HL-60/S4 (cell line): ENCODE results near the gene CD81.

Source experiments
- in situ Hi-C: fragments of 300-500 bp; cut with MboI; formaldehyde crosslinking; loops from 2 replicates; pipeline ENCODE4 v1.14.3; 2022; ENCODE audit warnings: low sequenced_read_pairs

The CD81 gene

GRCh38 chr11:2400762-2401435 lies 23.8 kb downstream of the CD81 start:
- in situ Hi-C loops = no loop called here

DNA sequence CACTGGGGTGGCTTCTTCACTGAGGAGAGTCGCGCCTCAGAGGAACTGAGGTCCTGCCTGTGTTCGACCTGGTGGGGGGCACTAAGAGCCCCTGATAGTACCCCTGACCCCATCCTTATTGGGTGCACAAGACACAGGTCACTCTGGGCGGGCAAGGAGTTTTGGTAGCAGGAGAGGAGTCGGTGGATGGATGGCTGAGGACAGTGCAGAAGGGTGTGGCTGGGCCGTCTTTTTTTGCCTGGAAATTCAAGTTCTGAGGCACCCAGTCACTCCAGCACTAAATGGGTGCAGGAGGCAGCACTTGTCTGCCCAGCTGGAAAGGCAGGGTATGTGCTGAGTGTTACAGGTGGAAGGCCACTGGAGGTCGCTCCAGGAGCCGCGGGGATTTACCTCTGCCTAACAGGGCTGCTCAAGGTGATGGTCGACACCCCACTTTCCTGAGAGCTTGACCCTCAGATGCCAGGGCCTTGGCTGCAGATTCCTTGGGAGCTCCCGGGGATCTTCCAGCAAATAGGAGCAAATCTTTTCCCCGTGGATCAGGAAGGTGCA lies 24.4 kb downstream of the CD81 start:
- in situ Hi-C loops = no loop called here

DNA sequence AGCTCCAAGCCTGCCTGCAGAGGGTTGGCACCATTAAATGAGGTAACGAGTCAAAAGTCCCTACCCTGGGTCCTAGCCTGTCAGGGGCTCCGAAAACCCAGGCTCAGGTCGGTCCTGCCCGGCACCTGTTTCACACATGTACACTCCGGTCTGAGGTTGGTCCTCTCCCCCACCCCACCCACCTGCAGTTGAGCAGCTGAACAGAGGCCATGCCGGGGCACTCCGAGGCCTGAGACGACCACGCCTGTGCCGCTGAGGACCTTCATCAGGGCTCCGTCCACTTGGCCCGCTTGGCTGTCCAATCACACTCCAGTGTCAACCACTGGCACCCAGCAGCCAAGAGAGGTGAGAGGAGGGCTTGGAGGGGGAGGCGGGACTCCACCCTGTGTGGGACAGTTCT lies 25.0 kb downstream of the CD81 start:
- in situ Hi-C loops = no loop called here

DNA sequence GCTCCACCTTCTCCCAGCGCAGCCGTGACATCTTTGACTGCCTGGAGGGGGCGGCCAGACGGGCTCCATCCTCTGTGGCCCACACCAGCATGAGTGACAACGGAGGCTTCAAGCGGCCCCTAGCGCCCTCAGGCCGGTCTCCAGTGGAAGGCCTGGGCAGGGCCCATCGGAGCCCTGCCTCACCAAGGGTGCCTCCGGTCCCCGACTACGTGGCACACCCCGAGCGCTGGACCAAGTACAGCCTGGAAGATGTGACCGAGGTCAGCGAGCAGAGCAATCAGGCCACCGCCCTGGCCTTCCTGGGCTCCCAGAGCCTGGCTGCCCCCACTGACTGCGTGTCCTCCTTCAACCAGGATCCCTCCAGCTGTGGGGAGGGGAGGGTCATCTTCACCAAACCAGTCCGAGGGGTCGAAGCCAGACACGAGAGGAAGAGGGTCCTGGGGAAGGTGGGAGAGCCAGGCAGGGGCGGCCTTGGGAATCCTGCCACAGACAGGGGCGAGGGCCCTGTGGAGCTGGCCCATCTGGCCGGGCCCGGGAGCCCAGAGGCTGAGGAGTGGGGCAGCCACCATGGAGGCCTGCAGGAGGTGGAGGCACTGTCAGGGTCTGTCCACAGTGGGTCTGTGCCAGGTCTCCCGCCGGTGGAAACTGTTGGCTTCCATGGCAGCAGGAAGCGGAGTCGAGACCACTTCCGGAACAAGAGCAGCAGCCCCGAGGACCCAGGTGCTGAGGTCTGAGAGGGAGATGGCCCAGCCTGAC lies 26.0 kb downstream of the CD81 start:
- in situ Hi-C loops = no loop called here

GRCh38 chr11:2404735-2405196 lies 27.7 kb downstream of the CD81 start:
- in situ Hi-C loops = no loop called here

GRCh38 chr11:2406451-2406850 lies 29.3 kb downstream of the CD81 start:
- in situ Hi-C loops = no loop called here

DNA sequence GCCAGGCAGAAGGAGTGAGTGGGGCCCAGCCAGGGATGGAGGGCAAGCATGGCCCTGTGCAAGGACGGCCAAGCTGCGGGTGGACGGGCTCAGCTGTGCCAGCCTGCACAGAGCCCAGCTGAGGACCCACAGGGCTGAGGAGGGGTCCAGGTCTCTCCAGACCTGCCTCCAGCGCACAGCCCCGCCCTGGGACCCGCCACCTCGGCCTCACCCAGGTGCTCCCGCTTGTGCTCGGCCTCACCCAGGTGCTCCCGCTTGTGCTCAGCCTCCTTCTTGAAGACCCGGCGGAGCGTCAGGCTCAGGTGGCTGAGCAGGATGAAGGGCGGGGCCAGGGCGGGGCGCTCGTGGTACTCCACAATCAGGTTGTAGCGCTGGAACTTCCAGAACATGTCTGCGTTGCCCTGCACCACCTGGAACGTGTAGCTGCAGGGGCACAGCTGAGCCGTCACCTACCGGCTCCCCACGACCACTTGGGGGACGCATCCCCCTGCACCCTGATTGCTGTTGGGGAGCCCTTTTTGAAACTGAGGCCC lies 29.8 kb downstream of the CD81 start:
- in situ Hi-C loops = no loop called here

DNA sequence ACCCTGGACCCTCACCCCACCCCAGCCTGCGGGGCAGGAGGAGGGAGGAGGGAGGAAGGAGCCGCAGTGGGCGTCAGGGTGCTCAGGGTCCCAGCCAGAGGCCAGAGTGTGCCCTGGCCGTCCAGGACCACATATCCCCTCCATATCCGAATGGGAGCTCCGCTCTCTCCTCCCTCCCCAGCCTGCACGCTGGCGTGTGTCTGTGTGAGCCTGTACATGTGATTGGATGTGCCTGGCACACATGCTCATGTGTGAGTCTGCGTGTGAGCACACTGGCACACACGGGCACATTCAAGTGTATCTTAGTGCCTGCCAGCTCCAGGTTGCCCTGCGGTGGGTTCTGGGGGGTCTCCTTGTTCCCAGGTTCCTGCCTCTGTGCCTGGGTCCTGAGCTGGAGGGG lies 31.6 kb downstream of the CD81 start:
- in situ Hi-C loops = no loop called here

DNA sequence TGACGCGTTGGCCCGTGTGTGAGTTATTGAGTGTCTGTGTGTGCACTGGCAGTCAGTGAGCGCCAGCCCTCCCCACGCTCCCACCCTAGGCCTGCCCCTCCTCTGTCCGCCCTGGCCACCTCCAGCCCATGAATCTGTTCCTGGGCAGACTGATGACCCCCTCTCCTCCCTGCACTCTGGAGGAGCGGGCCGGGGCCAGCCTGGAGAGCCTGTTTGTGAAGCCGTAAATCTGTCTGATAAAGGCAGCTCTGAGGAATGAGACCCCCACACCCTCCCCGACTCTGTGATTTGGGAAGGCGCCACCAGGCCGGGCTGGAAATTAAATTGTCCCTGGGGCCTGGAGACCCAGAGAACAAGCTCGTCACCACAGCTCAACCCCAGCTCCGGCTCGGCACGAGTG lies 32.0 kb downstream of the CD81 start:
- in situ Hi-C loops = no loop called here

DNA sequence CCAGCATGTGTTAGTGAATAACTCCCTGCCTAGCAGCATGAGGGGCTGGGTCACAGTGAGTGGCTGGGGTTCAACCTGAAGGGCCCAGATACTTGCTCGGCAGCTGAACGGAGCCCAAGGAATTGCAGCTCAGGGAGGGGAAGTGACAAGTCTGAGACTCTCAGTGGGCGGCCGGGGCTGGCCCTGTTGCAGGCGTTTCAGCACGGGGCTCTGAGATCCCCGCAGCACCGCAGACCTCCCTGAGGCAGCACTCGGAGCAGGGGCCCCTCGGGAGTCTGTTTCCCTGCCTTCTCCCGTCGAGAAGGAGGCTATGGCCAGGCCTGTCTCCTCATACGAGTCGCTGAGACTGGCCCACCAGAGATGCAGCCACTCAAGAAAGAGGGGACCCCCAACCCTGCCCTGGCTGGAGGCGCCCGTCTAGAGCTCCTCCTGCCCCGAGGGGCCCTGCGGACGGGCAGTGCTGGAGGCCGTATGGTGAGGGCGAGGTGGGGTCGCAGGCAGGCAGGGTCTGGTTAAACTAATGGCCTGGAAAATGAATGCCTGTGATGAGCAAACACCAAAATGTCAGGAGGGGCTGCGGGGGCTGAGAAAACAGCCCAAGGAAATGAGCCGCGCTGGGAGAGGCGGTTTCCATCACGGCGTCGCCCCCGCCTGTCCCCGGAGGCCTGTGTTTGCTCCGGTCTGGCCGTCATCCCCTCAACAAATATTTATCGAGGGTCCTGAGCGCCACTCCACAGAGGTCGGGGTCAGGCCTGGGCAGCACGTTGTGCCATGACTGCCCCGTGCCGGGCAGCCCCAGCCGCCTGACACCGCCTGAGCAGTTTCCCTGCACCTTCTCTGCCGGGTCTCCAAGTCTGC lies 32.7 kb downstream of the CD81 start:
- in situ Hi-C loops = no loop called here

DNA sequence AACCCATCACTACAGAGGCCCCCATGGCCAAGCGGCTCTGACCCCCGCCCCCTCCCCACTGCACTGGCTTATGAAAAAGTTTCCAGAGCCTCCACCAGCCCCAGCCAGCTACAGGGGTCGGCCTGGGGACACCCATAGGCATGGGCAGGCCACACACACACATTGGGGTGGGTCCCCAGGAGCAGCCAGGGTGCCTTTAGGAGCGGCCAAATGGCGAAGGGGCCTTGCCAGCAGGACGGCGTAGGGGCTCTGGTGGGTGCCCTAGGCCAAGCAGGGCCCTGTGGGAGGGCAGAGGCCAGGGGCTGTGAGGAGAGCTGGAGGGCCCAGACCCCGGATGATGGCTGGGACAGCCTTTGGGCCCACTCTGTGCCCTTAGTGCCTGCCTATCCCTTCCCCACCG lies 33.5 kb downstream of the CD81 start:
- in situ Hi-C loops = no loop called here

DNA sequence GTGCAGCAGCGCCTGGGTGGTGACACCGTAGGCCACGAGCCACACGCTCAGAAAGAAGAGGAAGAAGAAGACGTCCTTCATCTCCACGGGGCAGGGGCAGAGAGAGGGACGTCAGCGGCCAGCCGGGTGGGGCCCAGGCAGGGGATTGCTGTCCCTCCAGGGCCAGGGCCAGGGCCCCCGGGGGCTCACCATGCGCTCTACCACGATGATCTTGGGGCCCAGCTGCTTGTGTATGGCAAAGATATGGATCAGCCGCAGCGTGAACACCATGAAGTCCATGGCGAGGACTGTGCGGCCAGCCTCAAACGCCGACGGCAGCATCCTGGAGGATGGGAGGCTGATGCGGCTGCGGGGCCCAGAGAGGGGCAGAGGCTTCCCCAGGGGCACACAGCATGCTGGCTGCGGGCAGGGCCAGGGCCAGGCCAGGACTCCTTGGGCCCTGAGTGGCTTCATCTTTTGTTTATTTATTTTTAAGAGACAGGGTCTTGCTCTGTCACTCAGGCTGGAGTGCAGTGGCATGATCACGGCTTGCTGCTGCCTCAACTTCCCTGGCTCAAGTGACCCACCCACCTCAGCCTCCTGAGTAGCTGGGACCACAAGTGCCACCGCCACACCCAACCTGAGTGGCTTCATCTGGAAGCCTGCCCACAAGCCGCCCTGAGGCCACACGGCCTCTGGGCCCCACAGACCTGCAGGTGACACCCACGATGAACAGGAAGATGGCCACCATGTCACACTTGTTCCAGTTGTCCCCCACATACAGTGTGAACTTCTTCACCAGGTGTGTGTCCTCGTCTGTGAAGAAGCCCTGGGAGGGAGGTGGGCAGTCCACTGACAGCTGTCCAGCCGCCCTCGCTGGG lies 34.6 kb downstream of the CD81 start:
- in situ Hi-C loops = no loop called here

DNA sequence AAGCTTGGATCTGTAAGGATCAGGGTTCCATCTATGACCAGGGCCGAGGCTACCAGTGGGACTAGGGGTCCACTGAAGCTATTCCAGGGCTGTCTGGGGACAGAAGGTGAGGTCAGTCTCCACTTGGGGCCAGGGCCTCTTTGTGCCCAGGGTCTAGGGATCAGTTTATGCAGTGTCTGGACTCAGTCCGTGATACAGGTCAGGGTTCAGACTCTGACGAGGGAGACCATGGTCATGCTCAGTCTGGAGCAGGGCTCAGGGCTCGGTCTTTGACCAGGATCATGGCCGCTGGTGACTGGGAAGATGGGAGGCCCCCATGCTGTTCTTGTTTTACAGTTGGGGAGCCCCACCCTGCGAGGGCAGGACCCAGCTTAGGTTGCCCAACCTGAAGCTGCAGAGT lies 35.2 kb downstream of the CD81 start:
- in situ Hi-C loops = no loop called here

- in situ Hi-C loops = no loop called here
Observed at GRCh38 chr11:2413742-2414579, 36.9 kb downstream of the CD81 start.

- in situ Hi-C loops = loop anchor here (5.0 kb wide), 1 partner anchor 222 kb away; no protein-coding TSS in a partner anchor
Observed at GRCh38 chr11:2414616-2415015, 37.5 kb downstream of the CD81 start.

DNA sequence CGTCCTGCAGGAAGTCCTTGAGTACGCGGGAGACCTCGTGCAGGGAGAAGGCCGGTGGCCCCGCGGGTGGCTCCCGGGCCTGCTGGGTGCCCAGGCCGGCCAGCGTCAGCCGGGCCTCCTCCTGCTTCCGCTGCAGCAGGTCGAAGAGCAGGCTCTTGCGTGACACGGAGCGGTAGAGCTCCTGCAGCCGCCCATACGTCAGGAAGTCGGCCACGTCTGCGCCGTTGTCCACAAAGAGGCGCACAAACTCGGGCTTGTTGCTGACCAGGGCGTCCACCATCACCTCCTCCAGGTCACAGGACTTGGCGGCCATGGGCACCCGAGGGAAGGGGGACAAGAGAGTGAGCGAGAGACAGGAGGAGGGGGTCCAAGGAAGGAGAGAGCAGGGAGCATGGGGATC lies 38.1 kb downstream of the CD81 start:
- in situ Hi-C loops = loop anchor here (5.0 kb wide), 1 partner anchor 223 kb away; no protein-coding TSS in a partner anchor

GRCh38 chr11:2415601-2416380 lies 38.7 kb downstream of the CD81 start:
- in situ Hi-C loops = loop anchor here (5.0 kb wide), 1 partner anchor 223 kb away; no protein-coding TSS in a partner anchor

DNA sequence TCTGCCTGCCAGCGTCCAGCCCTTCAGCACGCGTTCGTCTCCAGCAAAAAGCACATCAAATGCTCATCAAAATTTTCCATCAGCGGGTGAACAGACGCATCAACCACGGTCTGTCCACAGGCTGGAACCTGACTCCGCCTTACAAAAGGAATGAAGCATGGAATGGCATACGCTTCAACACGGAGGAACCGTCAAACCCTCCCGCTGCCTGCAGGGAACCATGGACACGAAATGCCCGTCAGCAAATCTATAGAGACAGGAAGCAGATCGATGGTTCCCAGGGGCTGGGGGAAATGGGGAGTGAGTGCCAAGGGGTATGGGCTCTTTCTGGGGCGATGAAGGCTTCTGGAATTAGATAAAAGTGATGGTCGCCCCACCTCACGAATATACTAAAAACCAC lies 39.7 kb downstream of the CD81 start:
- in situ Hi-C loops = loop anchor here (5.0 kb wide), 1 partner anchor 224 kb away; no protein-coding TSS in a partner anchor
